ENCODE measurements around the gene DPEP3. TPM values are rescaled to one million over a fixed set of nuclear protein-coding genes. Genes with fewer than 3 reads are reported as not detected.
A peak's percentile ranks its signal among the peaks of the same experiment; 100 is the strongest.
"Not testable (repeated sequence)": the region's sequence is repeated elsewhere in the genome, so short reads cannot be mapped to it uniquely, and the experiment has no call there.

Gene DPEP3
- total RNA-seq, 1 donor from 2014 or later: not detected

DNA sequence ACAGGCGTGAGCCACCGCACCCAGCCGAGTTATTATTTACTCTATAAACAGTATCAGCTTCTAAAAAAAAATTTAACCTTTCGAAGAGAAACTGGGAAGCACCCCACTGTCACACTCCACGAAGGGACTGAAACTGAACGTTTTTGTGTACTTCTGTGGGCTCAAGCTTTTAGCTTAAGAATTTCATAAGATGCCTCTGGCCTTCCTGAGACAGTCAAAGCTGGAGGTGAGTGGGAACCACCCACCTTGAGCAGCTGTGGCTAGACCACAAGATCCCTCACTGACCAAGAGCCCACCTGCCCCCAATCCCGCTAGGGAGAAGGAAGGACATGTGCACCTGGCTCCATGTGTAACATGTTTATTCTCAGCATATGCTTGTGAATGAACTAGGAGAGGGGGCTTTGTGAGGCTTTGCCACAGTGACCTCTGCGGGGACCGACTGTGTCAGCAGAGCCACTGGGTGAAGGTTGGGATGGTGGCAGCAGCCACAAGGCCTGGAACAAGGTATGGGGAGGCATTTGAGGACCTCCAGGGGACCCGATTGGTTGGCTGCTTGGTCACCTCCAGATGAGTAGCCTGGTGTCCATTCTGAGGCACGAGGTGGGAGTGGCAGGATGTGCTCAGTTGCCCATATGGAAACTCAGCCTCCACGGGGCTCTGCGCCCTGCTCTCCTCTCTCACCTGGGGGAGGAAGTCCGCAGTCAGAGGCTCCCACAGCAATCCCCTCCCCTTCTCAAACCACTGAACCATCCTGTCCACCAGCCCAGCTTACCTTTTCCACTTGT is 4.8 kb downstream of the DPEP3 start:
- Histone ChIP-seq H3K9me3 (ENCODE audit: low read depth) (no peaks in the 10 kb centered on the region), H3K4me1 (no peaks in the 10 kb centered on the region), H3K79me2 (ENCODE audit: low read depth) (no peaks in the 10 kb centered on the region), H3F3A (ENCODE audit: low read depth) (no peaks in the 10 kb centered on the region), H3K27me3 (no peaks in the 10 kb centered on the region), H3K36me3 (no peaks in the 10 kb centered on the region), H4K20me1 (ENCODE audit: low read depth) (no peaks in the 10 kb centered on the region), H2AFZ (replicated peaks) (no peak overlapping the region), H3K27ac (no peak overlapping the region), H3K4me2 (no peak overlapping the region), H3K9ac (no peak overlapping the region), H3K4me3 (no peak overlapping the region)
- Mint-ChIP-seq H3K4me1 (no peaks in the 10 kb centered on the region), H3K27me3 (ENCODE audit: insufficient read depth, low read depth) (peaks cover 14% of the 10 kb centered on the region), H3K36me3 (no peaks in the 10 kb centered on the region), H3K4me3 (peak overlapping the region; percentile 30), H3K27ac (no peak overlapping the region), H3K9me3 (no peaks in the 10 kb centered on the region)
- no peak for TF ChIP-seq EZH2 (IDR thresholded peaks at IDR 0.05)
- TF ChIP-seq, protein P1, sequence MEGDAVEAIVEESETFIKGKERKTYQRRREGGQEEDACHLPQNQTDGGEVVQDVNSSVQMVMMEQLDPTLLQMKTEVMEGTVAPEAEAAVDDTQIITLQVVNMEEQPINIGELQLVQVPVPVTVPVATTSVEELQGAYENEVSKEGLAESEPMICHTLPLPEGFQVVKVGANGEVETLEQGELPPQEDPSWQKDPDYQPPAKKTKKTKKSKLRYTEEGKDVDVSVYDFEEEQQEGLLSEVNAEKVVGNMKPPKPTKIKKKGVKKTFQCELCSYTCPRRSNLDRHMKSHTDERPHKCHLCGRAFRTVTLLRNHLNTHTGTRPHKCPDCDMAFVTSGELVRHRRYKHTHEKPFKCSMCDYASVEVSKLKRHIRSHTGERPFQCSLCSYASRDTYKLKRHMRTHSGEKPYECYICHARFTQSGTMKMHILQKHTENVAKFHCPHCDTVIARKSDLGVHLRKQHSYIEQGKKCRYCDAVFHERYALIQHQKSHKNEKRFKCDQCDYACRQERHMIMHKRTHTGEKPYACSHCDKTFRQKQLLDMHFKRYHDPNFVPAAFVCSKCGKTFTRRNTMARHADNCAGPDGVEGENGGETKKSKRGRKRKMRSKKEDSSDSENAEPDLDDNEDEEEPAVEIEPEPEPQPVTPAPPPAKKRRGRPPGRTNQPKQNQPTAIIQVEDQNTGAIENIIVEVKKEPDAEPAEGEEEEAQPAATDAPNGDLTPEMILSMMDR (IDR thresholded peaks at IDR 0.05): no peak
- TF ChIP-seq EZH2phosphoT487 (IDR thresholded peaks at IDR 0.05): no peak
- DNase-seq (ENCODE audit: low spot score): no peak

DNA sequence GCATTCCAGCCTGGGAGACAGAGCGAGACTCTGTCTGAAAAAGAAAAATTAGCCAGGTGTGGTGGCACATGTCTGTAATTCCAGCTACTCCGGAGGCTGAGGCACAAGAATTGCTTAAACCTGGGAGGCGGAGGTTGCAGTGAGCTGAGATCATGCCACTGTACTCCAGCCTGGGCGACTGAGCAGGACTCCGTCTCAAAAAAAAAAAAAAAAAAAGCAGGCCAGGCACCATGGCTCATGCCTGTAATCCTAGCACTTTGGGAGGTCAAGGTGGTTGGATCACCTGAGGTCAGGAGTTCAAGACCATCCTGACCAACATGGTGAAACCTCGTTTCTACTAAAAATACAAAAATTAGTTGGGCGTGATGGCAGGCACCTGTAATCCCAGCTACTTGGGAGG is 8.0 kb downstream of the DPEP3 start:
- H3K4me3 ChIP-seq; H3K79me2 ChIP-seq (ENCODE audit: low read depth); H3K4me3 Mint-ChIP-seq; H2AFZ ChIP-seq (replicated peaks); H3K9me3 ChIP-seq (ENCODE audit: low read depth); DNase-seq (ENCODE audit: low spot score); H3K27ac ChIP-seq; H3K36me3 Mint-ChIP-seq; H3K9me3 Mint-ChIP-seq; H4K20me1 ChIP-seq (ENCODE audit: low read depth); H3K4me2 ChIP-seq; H3K27ac Mint-ChIP-seq; H3K4me1 ChIP-seq; H3K9ac ChIP-seq; H3K36me3 ChIP-seq: not testable (repeated sequence)
- Mint-ChIP-seq H3K27me3 (ENCODE audit: insufficient read depth, low read depth) (peaks cover 25% of the 10 kb centered on the region), H3K4me1 (peaks cover 12% of the 10 kb centered on the region)
- peaks cover 19% of the 10 kb centered on the region for H3F3A ChIP-seq (ENCODE audit: low read depth)
- H3K27me3 ChIP-seq: peaks cover 18% of the 10 kb centered on the region

- Histone ChIP-seq H3K4me2 (no peak overlapping the region), H3K9ac (no peak overlapping the region), H3K36me3 (no peaks in the 10 kb centered on the region), H3F3A (ENCODE audit: low read depth) (peaks cover 24% of the 10 kb centered on the region), H4K20me1 (ENCODE audit: low read depth) (peaks cover 5% of the 10 kb centered on the region), H3K9me3 (ENCODE audit: low read depth) (no peaks in the 10 kb centered on the region), H3K27me3 (peaks cover 20% of the 10 kb centered on the region), H3K4me3 (no peak overlapping the region), H3K4me1 (peaks cover 9% of the 10 kb centered on the region), H3K27ac (no peak overlapping the region), H2AFZ (replicated peaks) (no peak overlapping the region), H3K79me2 (ENCODE audit: low read depth) (no peaks in the 10 kb centered on the region)
- H3K4me1 Mint-ChIP-seq: peaks cover 16% of the 10 kb centered on the region
- no peak for DNase-seq (ENCODE audit: low spot score)
- no peaks in the 10 kb centered on the region for H3K9me3 Mint-ChIP-seq
- no peak overlapping the region for H3K27ac Mint-ChIP-seq
- H3K4me3 Mint-ChIP-seq: peak overlapping the region; percentile 10
- H3K27me3 Mint-ChIP-seq (ENCODE audit: insufficient read depth, low read depth): peaks cover 28% of the 10 kb centered on the region
- TF ChIP-seq, protein P1 (IDR thresholded peaks at IDR 0.05): no peak
- no peak for TF ChIP-seq EZH2phosphoT487 (IDR thresholded peaks at IDR 0.05)
- no peaks in the 10 kb centered on the region for H3K36me3 Mint-ChIP-seq
Measured at GRCh38 chr16:67971111-67971510, 9.2 kb downstream of the DPEP3 start.

All from neural progenitor cell (in vitro differentiated cells).